ENCODE measurements around the gene ALDH1B1.

ALDH1B1 gene

GRCh38 chr9:38443181-38443580 is 50.7 kb downstream of the ALDH1B1 start:
- DNase-seq: no peak

GRCh38 chr9:38443597-38443996 is 51.1 kb downstream of the ALDH1B1 start:
- no peak for DNase-seq

- DNase-seq: no peak
Measured at GRCh38 chr9:38445154-38446043, 52.9 kb downstream of the ALDH1B1 start.

DNA sequence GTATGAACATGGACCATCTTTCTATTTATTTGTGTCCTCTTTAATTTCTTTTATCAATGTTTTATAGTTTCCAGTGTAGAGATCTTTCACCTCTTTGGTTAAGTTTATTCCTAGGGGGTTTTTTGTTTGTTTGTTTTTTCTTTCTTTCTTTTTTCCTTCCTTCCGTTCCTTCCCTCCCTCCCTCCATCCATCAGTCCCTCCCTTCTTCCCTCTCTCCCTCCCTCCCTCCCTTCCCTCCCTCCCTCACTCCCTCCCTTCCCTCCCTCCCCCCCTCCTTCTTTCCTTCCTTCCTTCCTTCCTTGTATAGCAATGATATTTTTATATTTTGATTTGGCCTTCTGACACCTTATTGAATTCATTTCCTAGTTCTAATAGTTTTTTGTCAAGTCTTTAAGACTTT is 55.2 kb downstream of the ALDH1B1 start:
- no peak for DNase-seq
